IMR-90 (cell line): Measurements from ENCODE around the gene ROGDI. TPM values are rescaled to one million over a fixed set of nuclear protein-coding genes. Genes with fewer than 3 reads are reported as not detected.

Source experiments
- ATAC-seq: fragments of 200-7000 bp; cut with Tn5 transposase; 2 replicates; pipeline ENCODE4 v1.9.1; 2020; ENCODE audit warnings: low read depth, mild to moderate bottlenecking, moderate library complexity
- BruUV-seq: library from RNA; stranded (reverse); fragments of 400-500 nt; replicated peaks from 2 replicates; lab custom pipeline; 2021; lab: Mats Ljungman, UMichigan
- CTCF ChIA-PET: fragments of 300-600 bp; formaldehyde crosslinking; extraction: SDS; loops from one replicate; lab custom pipeline; 2021; ENCODE audit warnings: antibody characterized with exemption; lab: Yijun Ruan, JAX
- POLR2A ChIA-PET: fragments of 300-600 bp; sonication (Branson Sonifier 250); formaldehyde crosslinking; loops from one replicate; lab custom pipeline; 2022; ENCODE audit warnings: antibody characterized with exemption; ENCODE audit not compliant: unreplicated experiment; lab: Charles Lee
- DNase-seq: peaks from one replicate; pipeline ENCODE4 v3.0.0; 2013
- H2AFZ ChIP-seq: replicated peaks from 2 replicates; pipeline ENCODE3; 2013; ENCODE audit warnings: low read length, mild to moderate bottlenecking; ENCODE audit not compliant: poor library complexity
- H2AK5ac ChIP-seq: 2 replicates; pipeline ENCODE4 v1.6.1; 2013; ENCODE audit warnings: low read depth, low read length, inconsistent platforms
- H2AK9ac ChIP-seq: replicated peaks from 2 replicates; pipeline ENCODE3; 2013; ENCODE audit warnings: mild to moderate bottlenecking, low read depth, low read length, moderate library complexity; ENCODE audit not compliant: poor library complexity
- H2BK120ac ChIP-seq: 2 replicates; pipeline ENCODE4 v1.6.1; 2013; ENCODE audit warnings: low read depth, low read length, inconsistent platforms
- H2BK15ac ChIP-seq: 3 replicates; pipeline ENCODE4 v1.6.1; 2013; ENCODE audit warnings: low read depth, low read length, inconsistent platforms
- H2BK20ac ChIP-seq: 2 replicates; pipeline ENCODE4 v1.6.1; 2013; ENCODE audit warnings: low read depth, mild to moderate bottlenecking, inconsistent platforms, low read length, moderate library complexity
- H2BK5ac ChIP-seq: 2 replicates; pipeline ENCODE4 v1.6.1; 2013; ENCODE audit warnings: mild to moderate bottlenecking, low read depth, low read length, inconsistent platforms; ENCODE audit not compliant: poor library complexity, severe bottlenecking
- H3K14ac ChIP-seq: replicated peaks from 2 replicates; pipeline ENCODE4 v1.6.1; 2013; ENCODE audit warnings: low read depth, low read length, inconsistent platforms
- H3K18ac ChIP-seq: 2 replicates; pipeline ENCODE4 v1.6.1; 2013; ENCODE audit warnings: low read depth, low read length, control low read depth
- H3K23ac ChIP-seq: 2 replicates; pipeline ENCODE4 v1.6.1; 2013; ENCODE audit warnings: low read depth, low read length, inconsistent platforms
- H3K27ac ChIP-seq: 2 replicates; pipeline ENCODE4 v1.5.1; 2013; ENCODE audit warnings: mild to moderate bottlenecking, control low read depth, low read length; ENCODE audit not compliant: insufficient read depth
- H3K27me3 ChIP-seq: 2 replicates; pipeline ENCODE4 v1.6.1; 2013; ENCODE audit warnings: low read length; ENCODE audit not compliant: control insufficient read depth, insufficient read depth
- H3K36me3 ChIP-seq: 2 replicates; pipeline ENCODE4 v1.6.1; 2013; ENCODE audit warnings: low read length, mixed read lengths; ENCODE audit not compliant: control insufficient read depth, insufficient read depth
- H3K4ac ChIP-seq: 2 replicates; pipeline ENCODE4 v1.6.1; 2013; ENCODE audit warnings: low read depth, low read length, inconsistent platforms
- H3K4me1 ChIP-seq: 2 replicates; pipeline ENCODE4 v1.6.1; 2013; ENCODE audit warnings: low read length, mixed read lengths; ENCODE audit not compliant: control insufficient read depth, insufficient read depth
- H3K4me2 ChIP-seq: 2 replicates; pipeline ENCODE4 v1.6.1; 2013; ENCODE audit warnings: low read depth, mild to moderate bottlenecking, control low read depth, low read length, moderate library complexity
- H3K4me3 ChIP-seq: 2 replicates; pipeline ENCODE4 v1.5.1; 2013; ENCODE audit warnings: low read depth, mild to moderate bottlenecking, control low read depth, low read length, moderate library complexity; ENCODE audit not compliant: insufficient read depth
- H3K56ac ChIP-seq: 2 replicates; pipeline ENCODE4 v1.6.1; 2013; ENCODE audit warnings: low read length, inconsistent platforms; ENCODE audit not compliant: insufficient read depth; ENCODE audit errors: extremely low read depth
- H3K79me1 ChIP-seq, 2 experiments: 2 replicates each; pipeline ENCODE4 v1.6.1; 2013; ENCODE audit warnings: low read length in 2 of 2, inconsistent platforms in 1 of 2, low read depth in 1 of 2
- H3K9ac ChIP-seq: 2 replicates; pipeline ENCODE4 v1.6.1; 2013; ENCODE audit warnings: low read depth, low read length, control low read depth
- H3K9me1 ChIP-seq: 2 replicates; pipeline ENCODE4 v1.6.1; 2013; ENCODE audit warnings: low read length, inconsistent platforms; ENCODE audit not compliant: insufficient read depth
- H3K9me3 ChIP-seq: 2 replicates; pipeline ENCODE4 v1.6.1; 2013; ENCODE audit warnings: low read length; ENCODE audit not compliant: control insufficient read depth, insufficient read depth
- H4K20me1 ChIP-seq: 2 replicates; pipeline ENCODE4 v1.6.1; 2013; ENCODE audit warnings: low read length, inconsistent platforms; ENCODE audit not compliant: insufficient read depth
- H4K5ac ChIP-seq: 2 replicates; pipeline ENCODE4 v1.6.1; 2013; ENCODE audit warnings: mild to moderate bottlenecking, low read depth, low read length, control low read depth
- H4K8ac ChIP-seq, 2 experiments: 2 replicates each; pipeline ENCODE4 v1.6.1; 2013; ENCODE audit warnings: low read depth in 2 of 2, low read length in 2 of 2, control low read depth in 1 of 2, inconsistent platforms in 1 of 2
- H4K91ac ChIP-seq: 2 replicates; pipeline ENCODE4 v1.6.1; 2013; ENCODE audit warnings: low read depth, low read length, inconsistent platforms; ENCODE audit not compliant: insufficient read depth
- MAZ ChIP-seq: IDR thresholded peaks from 2 replicates; pipeline ENCODE4 v1.6.1; 2012; ENCODE audit warnings: low read depth, mild to moderate bottlenecking, low read length, improper control_type of control experiment, moderate library complexity, borderline replicate concordance
- WGBS, 2 experiments: methylation state at CpG; one replicate each; pipeline versions ENCODE4 v1.1.5 to v1.1.7; 2013; ENCODE audit warnings: missing lambda C conversion rate in 2 of 2; ENCODE audit not compliant: insufficient read length in 1 of 2; ENCODE audit errors: extremely low coverage in 2 of 2; 5-methylcytosine and 5-hydroxymethylcytosine counted together
- dilution Hi-C: fragments of 300-500 bp; cut with HindIII; formaldehyde crosslinking; loops from one replicate; pipeline ENCODE4 v1.14.3; 2018; ENCODE audit warnings: low sequenced_read_pairs; ENCODE audit not compliant: unreplicated experiment
- in situ Hi-C: fragments of 300-500 bp; cut with MboI; formaldehyde crosslinking; loops from 3 replicates; pipeline ENCODE4 v1.14.3; 2019; ENCODE audit warnings: low sequenced_read_pairs, inconsistent platforms, mixed read lengths
- intact Hi-C: fragments of 100-400 bp; cut with micrococcal nuclease; formaldehyde crosslinking; loops from 2 replicates; pipeline ENCODE4 v1.10.0; 2022
- polyA plus RNA-seq, 3 experiments: library from polyadenylated mRNA; depleted of rRNA; stranded (reverse); fragments of >200 nt; gene quantifications; 2 replicates each; pipeline ENCODE4 v1.2.3, GENCODE V29; 2012; ENCODE audit warnings: low replicate concordance in 1 of 3
- total RNA-seq: library from RNA; depleted of rRNA; stranded (reverse); fragments of >200 nt; gene quantifications from 2 replicates; pipeline ENCODE4 v1.2.3, GENCODE V29; 2012

Gene ROGDI
- total and polyA plus RNA-seq, 2 of the 4 experiments (the other 2 are of a cell fraction): 13.6 to 27.1 TPM

DNA sequence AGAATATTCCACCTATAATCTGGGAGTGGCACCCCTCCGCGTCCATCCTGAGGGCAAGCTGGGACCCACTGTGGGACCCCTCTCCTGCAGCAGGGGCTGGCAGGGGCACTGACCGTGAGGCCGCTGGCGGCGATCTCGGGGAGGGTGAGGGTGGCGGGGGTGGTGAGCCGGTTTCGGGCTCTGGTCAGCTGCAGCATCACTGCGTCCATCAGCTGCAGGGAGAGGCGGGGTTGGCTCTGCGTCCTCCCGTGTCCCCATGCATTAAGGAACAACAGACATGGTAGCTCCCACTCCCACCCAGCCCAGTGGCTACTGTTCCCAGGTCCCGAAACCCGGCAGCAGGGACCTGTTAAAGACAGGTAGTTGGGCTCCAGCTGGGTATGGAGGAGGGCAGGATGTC, 4.0 kb downstream of the ROGDI start:
- in situ Hi-C loops (no loop called here), intact Hi-C loops (no loop called here), dilution Hi-C loops (no loop called here)
- H3K4me3 ChIP-seq: no peak overlapping the region
- no peak overlapping the region for H2AFZ ChIP-seq
- no peak for TF ChIP-seq MAZ
- no peak overlapping the region for H2BK15ac ChIP-seq
- peaks cover 5% of the 10 kb centered on the region; the same call in 1 of the 2 replicates for H3K4me1 ChIP-seq
- H3K4me2 ChIP-seq: no peak overlapping the region
- no peak overlapping the region for H2BK120ac ChIP-seq
- WGBS, 2 experiments: no CpG with 5 or more reads among the region's 16 CpGs
- no peak overlapping the region for H2AK5ac ChIP-seq
- no peaks in the 10 kb centered on the region for H4K20me1 ChIP-seq
- no peak overlapping the region for H4K5ac ChIP-seq
- H3K9me3 ChIP-seq: no peaks in the 10 kb centered on the region
- H4K91ac ChIP-seq: no peak overlapping the region
- no peaks in the 10 kb centered on the region for H3K9me1 ChIP-seq
- no peaks in the 10 kb centered on the region for H3K27me3 ChIP-seq
- H3K4ac ChIP-seq: no peak overlapping the region
- CTCF ChIA-PET: no interaction called here
- ATAC-seq (no peak), DNase-seq (no peak)
- H2BK20ac ChIP-seq: no peak overlapping the region
- H3K36me3 ChIP-seq: peaks cover 2% of the 10 kb centered on the region; the same call in 1 of the 2 replicates
- no peak overlapping the region for H3K56ac ChIP-seq
- H3K14ac ChIP-seq: no peak overlapping the region
- POLR2A ChIA-PET: no interaction called here
- H3K18ac ChIP-seq: no peak overlapping the region
- H3K23ac ChIP-seq: no peak overlapping the region
- H3K9ac ChIP-seq: no peak overlapping the region
- H4K8ac ChIP-seq: no peak overlapping the region
- no peak overlapping the region for H2AK9ac ChIP-seq
- no TSS peak for BruUV-seq
- H3K79me1 ChIP-seq: 0 out of 4 replicates have a peak, but pooled peaks cover 0 to 7% of the 10 kb centered on the region in 2 experiments
- no peak overlapping the region for H2BK5ac ChIP-seq
- H3K27ac ChIP-seq: no peak overlapping the region
